Measurements from ENCODE around the gene CAND2.
"Not testable (repeated sequence)": the region's sequence is repeated elsewhere in the genome, so short reads cannot be mapped to it uniquely, and the experiment has no call there.

CAND2 gene

DNA sequence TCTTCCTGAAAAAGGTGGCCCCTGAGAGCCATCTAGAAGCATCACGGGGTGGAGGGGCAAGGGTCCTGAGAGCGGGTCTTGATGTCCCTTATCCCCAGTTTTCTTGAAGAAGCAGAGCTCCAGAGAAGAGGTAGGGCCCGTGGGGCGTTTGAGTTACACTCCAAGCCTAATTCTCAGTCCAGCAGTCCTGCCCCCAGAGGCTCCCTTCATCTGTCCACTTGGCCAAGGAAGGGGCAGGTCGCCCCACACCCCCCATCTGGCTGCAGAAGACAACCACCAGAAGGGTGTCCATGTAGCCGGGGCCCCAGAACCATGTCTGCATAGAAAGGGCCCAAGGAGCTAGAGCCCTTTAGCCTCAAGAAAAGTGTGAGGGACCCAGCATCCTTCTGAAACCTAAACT lies 70.4 kb downstream of the CAND2 start:
- DNase-seq, result no peak

DNA sequence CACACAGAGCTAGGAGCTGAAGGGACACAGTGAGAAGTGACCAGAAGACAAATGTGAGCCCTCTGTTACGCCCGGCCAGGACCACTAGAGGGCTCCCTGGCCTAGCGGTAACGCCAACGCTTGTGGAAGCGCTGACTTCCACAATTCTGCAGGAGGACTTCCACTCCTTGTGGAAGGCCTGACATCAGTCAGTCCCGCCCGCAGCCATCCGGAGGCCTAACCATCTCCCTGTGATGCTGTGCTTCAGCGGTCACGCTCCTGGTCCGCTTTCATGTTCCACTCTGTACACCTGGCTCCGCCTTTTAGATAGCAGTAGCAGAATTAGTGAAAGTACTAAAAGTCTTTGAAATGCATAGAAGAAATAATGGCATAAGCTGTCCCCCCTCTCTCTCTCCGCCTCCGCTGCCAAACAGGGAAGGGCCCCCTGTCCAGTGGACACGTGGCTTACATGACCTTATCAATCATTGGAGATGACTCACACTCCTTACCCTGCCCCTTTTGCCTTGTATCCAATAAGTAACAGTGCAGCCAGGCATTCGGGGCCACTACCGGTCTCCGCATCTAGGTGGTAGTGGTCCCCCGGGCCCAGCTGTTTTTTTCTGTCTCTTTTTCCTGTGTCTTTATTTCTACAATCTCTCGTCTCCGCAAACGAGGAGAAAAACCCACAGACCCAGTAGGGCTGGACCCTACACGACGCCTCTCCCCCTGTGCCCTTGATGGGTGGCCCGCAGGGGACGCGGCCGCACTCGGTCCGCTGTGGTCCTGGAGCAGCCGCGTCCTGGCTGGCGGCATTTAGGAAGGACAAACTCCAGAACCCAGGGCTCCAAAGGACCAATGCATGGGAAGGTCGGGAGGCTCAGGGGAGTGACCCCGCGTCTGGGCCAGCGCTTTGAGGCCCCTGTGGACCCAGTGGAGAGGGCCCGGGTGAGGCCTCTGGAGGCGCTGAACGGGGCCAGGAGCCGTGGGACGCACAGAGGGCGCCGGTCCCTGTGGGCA lies 71.9 kb downstream of the CAND2 start:
- peak; percentile 21 to 77 (median 42) for DNase-seq

DNA sequence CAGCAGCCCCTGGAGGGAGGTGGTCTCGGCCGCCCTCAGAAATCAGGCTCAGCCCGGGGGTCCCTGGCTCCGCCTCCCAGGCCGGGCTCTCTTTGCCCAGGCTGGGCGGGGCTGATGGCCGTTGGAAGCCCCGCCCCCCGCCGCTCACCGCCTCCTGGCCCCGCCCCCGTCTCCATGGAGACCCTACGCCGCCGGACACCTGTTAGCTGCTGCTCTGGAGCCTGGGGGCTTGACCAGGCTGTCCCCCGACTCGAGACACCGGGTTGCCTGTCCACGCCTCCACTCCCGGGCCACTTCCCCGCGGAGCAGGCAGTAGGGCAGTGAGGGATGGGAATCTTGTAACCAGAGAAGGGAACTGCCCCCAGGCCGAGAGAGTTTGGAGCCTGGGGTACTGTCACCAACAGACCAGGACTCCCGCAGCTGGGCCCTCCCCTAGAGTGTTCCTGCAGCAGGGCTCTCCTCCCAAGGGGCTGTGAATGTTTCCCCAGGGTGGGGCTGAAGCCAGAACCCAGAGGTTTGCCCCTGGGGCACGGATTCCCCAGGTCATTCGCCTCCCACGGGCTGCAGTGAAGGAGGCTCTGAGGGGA lies 72.6 kb downstream of the CAND2 start:
- peak in 2 of 6 experiments; percentile 8 to 31 for DNase-seq

DNA sequence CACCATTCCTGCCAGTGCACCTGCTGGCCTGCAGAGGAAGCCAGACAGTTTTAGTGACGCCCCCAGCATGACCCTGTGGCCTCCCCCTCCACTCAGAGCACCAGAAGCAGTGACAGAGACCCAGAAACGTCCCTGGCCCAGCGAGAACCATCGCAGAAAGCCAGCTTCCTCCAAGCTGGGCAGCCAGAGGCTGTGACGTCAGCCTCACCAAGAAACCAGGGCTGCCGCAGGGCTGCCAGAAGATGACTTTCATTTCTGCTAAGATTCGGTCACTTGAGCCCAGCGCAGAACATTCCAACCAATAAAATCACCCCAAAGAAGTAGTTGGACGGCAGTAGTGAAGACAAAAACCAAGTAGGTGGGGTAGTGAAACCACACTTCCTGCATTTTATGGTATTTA lies 74.5 kb downstream of the CAND2 start:
- DNase-seq, result no peak

DNA sequence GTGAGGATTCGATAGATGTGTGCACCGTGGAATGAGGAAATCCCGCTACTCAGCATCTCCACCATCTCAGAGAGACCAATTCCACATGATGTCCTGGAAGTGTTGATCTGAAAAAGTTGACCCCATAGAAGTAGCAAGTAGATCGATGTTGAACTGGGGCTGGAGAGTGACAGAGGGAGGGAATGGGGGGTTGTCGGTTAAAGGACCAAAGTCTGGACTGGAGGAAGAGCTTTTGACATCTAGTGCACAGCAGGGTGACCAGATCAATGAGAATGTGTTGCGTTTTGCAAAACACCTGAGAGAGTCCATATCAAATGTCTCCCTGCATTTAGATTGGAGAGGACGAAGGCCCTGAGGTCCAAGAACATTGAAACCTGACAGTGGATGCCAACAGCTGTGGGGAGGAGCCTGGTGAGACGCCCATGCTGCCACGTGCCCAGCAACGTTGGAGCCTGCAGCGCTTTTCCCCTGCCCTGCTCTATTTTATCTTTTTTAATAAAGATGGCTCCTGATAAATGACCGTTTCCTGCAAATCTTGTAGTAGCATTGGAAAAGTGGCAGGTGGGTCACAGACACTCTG lies 75.0 kb downstream of the CAND2 start:
- no peak for DNase-seq

DNA sequence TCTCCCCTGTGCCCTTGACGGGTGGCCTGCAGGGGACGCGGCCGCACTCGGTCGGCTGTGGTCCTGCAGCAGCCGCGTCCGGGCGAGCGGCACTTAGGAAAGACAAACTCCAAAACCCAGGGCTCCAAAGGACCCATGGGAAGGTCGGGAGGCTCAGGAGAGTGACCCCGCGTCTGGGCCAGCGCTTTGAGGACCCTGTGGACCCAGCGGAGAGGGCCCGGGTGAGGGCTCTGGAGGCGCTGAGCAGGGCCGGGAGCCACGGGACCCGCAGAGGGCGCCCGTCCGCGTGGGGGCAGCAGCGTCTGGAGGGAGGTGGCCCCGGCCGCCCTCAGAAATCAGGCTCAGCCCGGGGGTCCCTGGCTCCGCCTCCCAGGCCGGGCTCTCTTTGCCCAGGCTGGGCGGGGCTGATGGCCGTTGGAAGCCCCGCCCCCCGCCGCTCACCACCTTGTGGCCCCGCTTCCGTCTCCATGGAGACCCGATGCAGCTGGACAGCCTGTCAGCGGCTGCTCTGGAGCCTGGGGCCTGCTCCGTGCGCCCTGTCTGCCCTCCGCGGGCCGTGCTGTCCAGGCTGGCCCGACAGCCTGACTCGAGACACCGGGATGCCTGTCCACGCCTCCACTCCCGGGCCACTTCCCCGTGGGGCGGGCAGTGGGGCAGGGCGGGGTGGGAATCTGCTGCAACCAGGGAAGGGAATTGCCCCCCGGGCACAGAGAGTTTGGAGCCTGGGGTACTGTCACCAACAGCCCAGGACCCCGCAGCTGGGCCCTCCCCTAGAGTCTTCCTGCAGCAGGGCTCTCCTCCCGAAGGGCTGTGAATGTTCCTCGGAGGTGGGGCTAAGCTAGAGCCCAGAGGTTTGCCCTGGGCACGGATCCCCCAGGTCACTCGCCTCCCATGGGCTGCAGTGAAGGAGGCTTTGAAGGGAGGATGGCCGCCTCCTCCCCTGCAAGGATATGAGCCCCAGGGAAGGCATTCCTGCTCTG lies 79.7 kb downstream of the CAND2 start:
- DNase-seq, result peak in 2 of 6 experiments; percentile 6 to 14

DNA sequence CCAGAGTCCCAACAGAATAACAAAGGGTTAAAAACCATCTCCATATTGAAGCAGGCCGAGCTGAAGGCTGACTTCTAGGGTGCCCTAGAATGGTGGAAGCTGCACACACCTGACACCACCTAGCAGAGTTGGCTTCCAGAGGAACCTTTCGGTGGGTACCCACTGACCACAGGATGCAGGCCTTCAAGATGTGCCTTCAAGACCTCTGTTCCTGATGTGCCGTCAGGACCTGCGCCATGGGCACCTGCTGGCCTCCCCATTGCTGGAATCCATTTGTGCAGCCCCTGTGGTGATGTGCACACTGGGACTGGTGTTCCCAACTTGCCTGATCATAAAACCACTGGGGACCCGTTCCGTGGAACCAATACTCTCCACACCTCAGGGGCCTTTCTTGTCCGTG lies 80.6 kb downstream of the CAND2 start:
- DNase-seq, result no peak

DNA sequence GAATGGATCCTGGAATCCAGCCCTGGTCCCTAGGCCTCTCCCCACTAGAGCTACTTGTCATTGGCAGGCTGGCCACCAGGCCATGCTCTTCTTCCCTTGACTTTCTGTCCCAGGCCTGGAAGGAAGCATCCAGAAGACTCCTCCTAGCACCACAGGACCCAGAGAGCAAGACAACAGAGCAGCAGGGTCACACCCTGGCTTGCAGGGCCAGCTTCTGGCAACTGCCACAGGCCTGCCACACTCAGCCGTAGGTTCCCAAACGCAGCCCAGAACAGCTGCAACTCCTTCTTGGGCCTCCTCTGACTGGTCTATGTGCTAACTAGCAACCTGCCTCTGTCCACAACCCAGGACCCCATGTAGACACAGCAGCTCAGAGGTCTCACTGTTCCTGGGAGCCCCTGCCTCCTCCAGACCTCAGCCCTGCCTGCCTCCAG lies 81.7 kb downstream of the CAND2 start:
- DNase-seq, result no peak

DNA sequence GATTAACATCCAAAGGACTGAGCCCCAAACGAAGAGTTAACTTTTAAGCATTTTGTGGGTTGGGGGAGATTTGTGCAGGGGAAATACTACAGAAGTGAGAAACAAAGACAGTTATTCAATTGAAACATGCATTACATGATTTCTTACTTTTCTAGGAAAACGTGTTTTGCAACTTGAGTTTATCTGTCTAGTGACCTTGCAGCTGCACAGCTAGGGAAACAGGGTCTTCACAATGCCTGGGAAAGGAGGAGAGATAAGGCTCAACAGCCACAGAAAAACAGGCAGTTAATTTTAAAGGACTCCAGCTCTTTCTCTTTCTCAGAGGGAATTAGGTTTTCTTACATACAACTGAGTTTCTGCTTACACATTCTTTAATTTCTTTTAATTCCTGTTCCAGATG lies 82.3 kb downstream of the CAND2 start:
- DNase-seq, result not testable (repeated sequence)

DNA sequence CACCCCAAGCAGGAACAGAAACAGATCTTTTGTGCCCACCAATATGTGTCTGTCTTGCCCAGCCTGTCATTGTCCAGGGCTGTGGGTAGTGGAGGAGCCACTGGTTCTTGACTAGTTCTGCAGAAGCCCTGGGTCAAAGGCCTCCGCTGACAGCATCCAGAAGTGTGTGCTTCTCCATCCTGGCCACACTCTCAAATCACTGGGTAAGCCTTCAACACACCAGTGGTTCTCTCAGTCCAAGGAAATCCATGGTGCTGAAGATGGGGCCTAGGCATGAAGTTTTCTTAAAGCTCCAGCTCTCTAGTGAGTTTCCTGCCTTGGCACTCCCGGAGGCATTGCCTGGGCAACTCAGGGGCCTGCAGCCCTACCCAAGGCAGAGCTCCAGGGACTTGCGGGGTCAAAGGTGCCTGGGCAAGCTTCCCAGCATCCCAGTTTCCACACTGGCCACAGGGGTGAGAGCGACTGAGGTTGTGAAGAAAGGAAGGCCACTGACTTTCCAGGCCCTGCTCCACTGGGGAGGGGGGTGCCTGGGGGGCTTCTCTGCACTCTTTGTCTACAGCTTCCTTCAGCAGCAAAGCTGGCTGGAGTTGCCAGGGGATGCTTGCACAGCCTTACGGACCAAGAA lies 82.8 kb downstream of the CAND2 start:
- DNase-seq, result no peak

DNA sequence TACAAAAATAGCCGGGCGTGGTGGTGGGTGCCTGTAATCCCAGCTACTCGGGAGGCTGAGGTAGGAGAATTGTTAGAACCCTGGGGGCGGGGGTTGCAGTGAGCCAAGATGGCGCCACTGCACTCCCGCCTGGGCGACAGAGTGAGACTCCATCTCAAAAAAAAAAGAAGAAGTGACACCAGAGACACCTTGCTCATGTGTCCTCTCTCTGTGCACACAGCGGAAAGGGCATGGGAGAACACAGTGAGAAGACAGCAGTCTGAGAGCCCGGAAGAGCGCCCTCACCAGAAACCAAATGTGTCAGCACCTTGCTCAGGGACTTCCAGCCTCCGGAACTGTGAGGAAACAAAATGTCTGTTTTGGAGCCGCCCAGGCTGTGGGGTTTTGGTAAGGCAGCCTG lies 85.4 kb downstream of the CAND2 start:
- not testable (repeated sequence) for DNase-seq

DNA sequence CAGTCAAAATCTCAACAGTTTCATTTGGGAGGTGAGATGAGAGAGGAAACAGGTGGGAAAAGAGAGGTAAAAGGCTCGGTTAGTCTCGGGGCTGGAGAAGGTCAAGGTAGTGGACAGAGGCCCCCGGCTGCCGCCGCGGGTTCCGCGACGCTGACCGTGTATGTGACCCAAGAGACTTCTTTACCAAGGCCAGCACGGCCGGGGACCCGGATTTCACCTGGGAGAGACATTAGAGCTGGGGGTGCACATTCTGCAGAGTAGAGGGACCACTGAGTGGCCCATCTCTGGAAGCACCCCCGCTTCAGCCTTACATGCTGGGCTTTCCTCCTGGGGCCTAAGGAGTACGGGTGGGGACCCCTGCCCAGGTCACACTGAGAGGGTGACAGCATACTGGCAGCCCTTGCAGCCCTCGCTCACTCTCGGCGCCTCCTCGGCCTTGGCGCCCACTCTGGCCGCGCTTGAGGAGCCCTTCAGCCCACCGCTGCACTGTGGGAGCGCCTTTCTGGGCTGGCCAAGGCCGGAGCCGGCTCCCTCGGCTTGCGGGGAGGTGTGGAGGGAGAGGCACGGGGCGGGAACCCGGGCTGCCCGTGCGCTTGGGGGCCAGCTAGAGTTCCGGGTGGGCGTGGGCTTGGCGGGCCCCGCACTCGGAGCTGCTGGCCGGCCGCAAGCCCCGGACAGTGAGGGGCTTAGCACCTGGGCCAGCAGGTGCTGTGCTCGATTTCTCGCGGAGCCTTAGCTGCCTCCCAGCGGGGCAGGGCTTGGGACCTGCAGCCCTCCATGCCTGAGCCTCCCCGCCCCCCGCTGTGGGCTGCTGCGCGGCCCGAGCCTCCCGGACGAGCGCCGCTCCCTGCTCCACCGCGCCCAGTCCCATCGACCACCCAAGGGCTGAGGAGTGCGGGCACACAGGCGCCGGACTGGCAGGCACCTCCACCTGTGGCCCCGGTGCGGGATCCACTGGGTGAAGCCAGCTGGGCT lies 86.1 kb downstream of the CAND2 start:
- DNase-seq, result no peak

DNA sequence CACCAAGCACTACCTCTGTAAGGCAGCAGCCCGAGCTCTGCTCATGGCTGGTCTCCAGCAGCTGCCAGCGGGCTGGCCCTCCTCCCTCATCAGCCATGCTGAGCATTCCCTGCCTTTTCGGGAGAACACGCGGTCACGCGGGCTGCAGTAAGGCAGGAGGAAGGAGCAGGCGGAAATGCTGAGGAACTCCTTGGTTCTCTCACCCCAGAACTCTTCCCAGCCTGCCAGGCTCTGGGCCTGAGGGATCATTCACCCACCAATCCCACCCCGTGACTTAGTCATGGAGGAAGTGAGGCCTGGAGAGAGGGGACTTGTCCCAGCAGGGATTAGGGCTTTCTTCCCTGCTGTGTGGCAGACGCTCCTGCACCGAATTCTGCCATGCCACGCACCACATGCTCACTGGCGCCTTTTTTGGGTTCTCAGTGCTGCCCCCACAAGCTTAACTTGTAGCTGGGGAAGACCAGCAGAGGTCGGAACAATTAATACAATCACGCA lies 87.8 kb downstream of the CAND2 start:
- no peak for DNase-seq
